ENCODE results near the gene TENM3.

Gene TENM3

GRCh38 chr4:182608525-182608924 is 365.3 kb downstream of the TENM3 start:
- H3K9me3 ChIP-seq (ENCODE audit: insufficient read depth, low read length, severe bottlenecking) = no peaks in the 10 kb centered on the region
- no peaks in the 10 kb centered on the region for H3K36me3 ChIP-seq (ENCODE audit: insufficient read depth, low read length)
- H3K4me1 ChIP-seq (ENCODE audit: insufficient read depth, low read length) = no peaks in the 10 kb centered on the region
- no peak overlapping the region for H3K9ac ChIP-seq (ENCODE audit: low read depth, low read length)
- TF ChIP-seq EZH2 (IDR thresholded peaks at IDR 0.05; ENCODE audit: borderline replicate concordance, low read depth, low read length, severe bottlenecking) = no peak
- TF ChIP-seq CTCF (IDR thresholded peaks at IDR 0.05; ENCODE audit: borderline replicate concordance, extremely low read depth, low read length, poor library complexity, severe bottlenecking) = no peak
- no peak for ATAC-seq (ENCODE audit: insufficient read depth, low read depth)
- H3K4me2 ChIP-seq (ENCODE audit: insufficient read depth, low read length) = no peak overlapping the region
- no peaks in the 10 kb centered on the region for H3K27me3 ChIP-seq (ENCODE audit: insufficient read depth, low read length, poor library complexity)
- no peaks in the 10 kb centered on the region for H4K20me1 ChIP-seq (ENCODE audit: insufficient read depth, low read length)
- no peaks in the 10 kb centered on the region for H3K79me2 ChIP-seq (ENCODE audit: insufficient read depth, low read length)
- no peak for DNase-seq
- no peak overlapping the region for H3K27ac ChIP-seq (ENCODE audit: low read length)
- H2AFZ ChIP-seq (ENCODE audit: low read depth, low read length) = no peak overlapping the region
- no peak overlapping the region for H3K4me3 ChIP-seq (ENCODE audit: low read depth in 1 of 2, low read length in 2 of 2)

- Histone ChIP-seq H3K4me2 (ENCODE audit: insufficient read depth, low read length) (no peak overlapping the region), H3K36me3 (ENCODE audit: insufficient read depth, low read length) (no peaks in the 10 kb centered on the region), H4K20me1 (ENCODE audit: insufficient read depth, low read length) (no peaks in the 10 kb centered on the region), H3K27me3 (ENCODE audit: insufficient read depth, low read length, poor library complexity) (no peaks in the 10 kb centered on the region), H3K9me3 (ENCODE audit: insufficient read depth, low read length, severe bottlenecking) (no peaks in the 10 kb centered on the region), H3K27ac (ENCODE audit: low read length) (no peak overlapping the region), H3K4me3 (ENCODE audit: low read depth in 1 of 2, low read length in 2 of 2) (no peak overlapping the region), H3K79me2 (ENCODE audit: insufficient read depth, low read length) (no peaks in the 10 kb centered on the region), H2AFZ (ENCODE audit: low read depth, low read length) (no peak overlapping the region), H3K4me1 (ENCODE audit: insufficient read depth, low read length) (no peaks in the 10 kb centered on the region), H3K9ac (ENCODE audit: low read depth, low read length) (no peak overlapping the region)
- DNase-seq (no peak), ATAC-seq (ENCODE audit: insufficient read depth, low read depth) (no peak)
- TF ChIP-seq EZH2 (IDR thresholded peaks at IDR 0.05; ENCODE audit: borderline replicate concordance, low read depth, low read length, severe bottlenecking) = no peak
- no peak for TF ChIP-seq CTCF (IDR thresholded peaks at IDR 0.05; ENCODE audit: borderline replicate concordance, extremely low read depth, low read length, poor library complexity, severe bottlenecking)
These were observed 373.3 kb downstream of the TENM3 start for GRCh38 chr4:182616476-182616875.

GRCh38 chr4:182619660-182620059 is 376.5 kb downstream of the TENM3 start:
- DNase-seq = no peak
- Histone ChIP-seq H3K4me2 (ENCODE audit: insufficient read depth, low read length) (no peak overlapping the region), H3K9me3 (ENCODE audit: insufficient read depth, low read length, severe bottlenecking) (no peaks in the 10 kb centered on the region), H3K4me3 (ENCODE audit: low read depth in 1 of 2, low read length in 2 of 2) (no peak overlapping the region), H3K4me1 (ENCODE audit: insufficient read depth, low read length) (no peaks in the 10 kb centered on the region), H3K9ac (ENCODE audit: low read depth, low read length) (no peak overlapping the region), H3K27ac (ENCODE audit: low read length) (no peak overlapping the region), H2AFZ (ENCODE audit: low read depth, low read length) (no peak overlapping the region), H3K36me3 (ENCODE audit: insufficient read depth, low read length) (no peaks in the 10 kb centered on the region), H4K20me1 (ENCODE audit: insufficient read depth, low read length) (no peaks in the 10 kb centered on the region), H3K27me3 (ENCODE audit: insufficient read depth, low read length, poor library complexity) (no peaks in the 10 kb centered on the region), H3K79me2 (ENCODE audit: insufficient read depth, low read length) (no peaks in the 10 kb centered on the region)
- no peak for ATAC-seq (ENCODE audit: insufficient read depth, low read depth)
- TF ChIP-seq CTCF (IDR thresholded peaks at IDR 0.05; ENCODE audit: borderline replicate concordance, extremely low read depth, low read length, poor library complexity, severe bottlenecking) (no peak), EZH2 (IDR thresholded peaks at IDR 0.05; ENCODE audit: borderline replicate concordance, low read depth, low read length, severe bottlenecking) (no peak)
